Measurements from ENCODE around the gene CDH11. TPM values are rescaled to one million over a fixed set of nuclear protein-coding genes. Genes with fewer than 3 reads are reported as not detected.

Gene CDH11
- total RNA-seq, 1 donor from 2014 or later = 82.1 TPM

- Histone ChIP-seq H3K36me3 (ENCODE audit: control insufficient read depth, insufficient read depth, low read length) (no peaks in the 10 kb centered on the region), H3K27me3 (ENCODE audit: control insufficient read depth, insufficient read depth, low read length) (no peaks in the 10 kb centered on the region), H3K4me3 (ENCODE audit: low read depth, low read length) (no peak overlapping the region)
- TF ChIP-seq CTCF (IDR thresholded peaks at IDR 0.05; ENCODE audit: insufficient read depth, low read length, severe bottlenecking) = no peak
- no peak for DNase-seq (ENCODE audit: low read depth)
- no peak for FAIRE-seq
Measured at GRCh38 chr16:65037556-65037955, 84.3 kb downstream of the CDH11 start.

- Histone ChIP-seq H3K4me3 (ENCODE audit: low read depth, low read length) (no peak overlapping the region), H3K27me3 (ENCODE audit: control insufficient read depth, insufficient read depth, low read length) (no peaks in the 10 kb centered on the region), H3K36me3 (ENCODE audit: control insufficient read depth, insufficient read depth, low read length) (no peaks in the 10 kb centered on the region)
- no peak for DNase-seq (ENCODE audit: low read depth)
- no peak for FAIRE-seq
- no peak for TF ChIP-seq CTCF (IDR thresholded peaks at IDR 0.05; ENCODE audit: insufficient read depth, low read length, severe bottlenecking)
Measured at GRCh38 chr16:65034915-65035314, 86.9 kb downstream of the CDH11 start.

GRCh38 chr16:65032387-65032786 is 89.5 kb downstream of the CDH11 start:
- FAIRE-seq (no peak), DNase-seq (ENCODE audit: low read depth) (no peak)
- H3K27me3 ChIP-seq (ENCODE audit: control insufficient read depth, insufficient read depth, low read length) = no peaks in the 10 kb centered on the region
- H3K4me3 ChIP-seq (ENCODE audit: low read depth, low read length) = no peak overlapping the region
- H3K36me3 ChIP-seq (ENCODE audit: control insufficient read depth, insufficient read depth, low read length) = no peaks in the 10 kb centered on the region
- no peak for TF ChIP-seq CTCF (IDR thresholded peaks at IDR 0.05; ENCODE audit: insufficient read depth, low read length, severe bottlenecking)

GRCh38 chr16:65024767-65025178 is 97.1 kb downstream of the CDH11 start:
- Histone ChIP-seq H3K36me3 (ENCODE audit: control insufficient read depth, insufficient read depth, low read length) (no peaks in the 10 kb centered on the region), H3K4me3 (ENCODE audit: low read depth, low read length) (no peak overlapping the region), H3K27me3 (ENCODE audit: control insufficient read depth, insufficient read depth, low read length) (no peaks in the 10 kb centered on the region)
- peak; percentile 40 for DNase-seq (ENCODE audit: low read depth)
- TF ChIP-seq CTCF (IDR thresholded peaks at IDR 0.05; ENCODE audit: insufficient read depth, low read length, severe bottlenecking) = no peak
- FAIRE-seq = no peak

DNA sequence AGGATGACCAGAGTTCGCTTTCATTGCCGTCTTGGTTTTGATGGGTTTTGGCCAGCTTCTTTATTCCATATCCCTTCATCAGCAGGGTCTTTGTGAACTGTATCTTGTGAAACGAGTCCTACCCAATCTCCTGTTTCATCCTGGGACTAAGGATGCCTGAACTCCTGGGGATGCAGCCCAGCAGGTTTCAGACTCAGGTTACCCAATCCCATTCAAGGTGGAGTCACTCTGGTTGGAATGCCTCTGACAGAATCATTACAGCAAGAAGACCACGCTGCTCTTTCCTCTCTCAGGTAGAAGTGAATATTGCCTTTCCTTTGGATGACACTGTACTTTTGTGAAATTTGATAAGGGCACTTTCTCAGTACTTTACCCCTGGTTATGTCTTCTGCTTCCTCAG is 98.1 kb downstream of the CDH11 start:
- TF ChIP-seq CTCF (IDR thresholded peaks at IDR 0.05; ENCODE audit: insufficient read depth, low read length, severe bottlenecking) = no peak
- DNase-seq (ENCODE audit: low read depth) (peak; percentile 20), FAIRE-seq (peak; percentile 76)
- Histone ChIP-seq H3K27me3 (ENCODE audit: control insufficient read depth, insufficient read depth, low read length) (no peaks in the 10 kb centered on the region), H3K4me3 (ENCODE audit: low read depth, low read length) (no peak overlapping the region), H3K36me3 (ENCODE audit: control insufficient read depth, insufficient read depth, low read length) (no peaks in the 10 kb centered on the region)

DNA sequence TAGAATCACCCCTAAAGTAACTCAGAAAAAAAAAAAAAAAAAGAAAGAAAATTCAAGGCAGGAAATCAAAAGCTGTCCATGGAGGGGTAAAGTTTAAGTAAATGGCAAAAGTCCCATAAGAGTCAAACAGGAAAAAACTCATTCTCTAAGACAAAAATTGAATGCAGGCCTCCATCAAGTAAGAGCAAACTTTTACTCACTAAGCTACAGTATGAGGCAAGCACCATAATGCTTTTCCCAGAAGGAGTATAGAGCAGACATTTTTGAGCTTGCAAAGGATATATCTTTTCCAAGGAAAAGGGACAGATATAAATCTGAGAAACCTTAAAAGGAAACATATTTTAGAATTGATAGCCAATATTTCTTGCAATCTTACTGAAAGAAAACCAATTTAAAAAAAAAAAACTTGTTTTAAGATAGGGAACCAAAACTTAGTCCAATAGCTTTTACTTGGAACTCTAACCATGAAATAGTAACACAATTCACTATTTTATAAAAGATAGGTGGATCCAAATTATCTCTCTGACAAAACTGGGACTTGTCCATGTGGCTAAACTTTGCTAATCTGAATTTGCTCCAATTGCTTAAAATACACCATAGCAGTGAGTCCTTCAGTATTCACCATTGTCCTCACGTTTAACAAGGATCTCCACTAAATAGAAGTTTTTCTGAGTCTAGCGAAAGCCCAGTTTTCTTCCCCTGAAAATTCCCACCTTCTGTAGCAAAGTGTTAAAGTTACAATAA is 99.8 kb downstream of the CDH11 start:
- DNase-seq (ENCODE audit: low read depth) = no peak
- H3K27me3 ChIP-seq (ENCODE audit: control insufficient read depth, insufficient read depth, low read length) = no peaks in the 10 kb centered on the region
- H3K36me3 ChIP-seq (ENCODE audit: control insufficient read depth, insufficient read depth, low read length) = no peaks in the 10 kb centered on the region
- H3K4me3 ChIP-seq (ENCODE audit: low read depth, low read length) = no peak overlapping the region
- no peak for TF ChIP-seq CTCF (IDR thresholded peaks at IDR 0.05; ENCODE audit: insufficient read depth, low read length, severe bottlenecking)
- FAIRE-seq = no peak

Data from bronchial epithelial cell (primary cell).